GM23338 (cell line): ENCODE results near the gene HRAS. TPM values are rescaled to one million over a fixed set of nuclear protein-coding genes. Genes with fewer than 3 reads are reported as not detected.

Source experiments
- ATAC-seq: fragments of 200-7000 bp; cut with Tn5 transposase; 3 replicates; pipeline ENCODE4 v1.9.1; 2020
- DNase-seq: peaks from one replicate; pipeline ENCODE4 v3.0.0-alpha.2; 2015; ENCODE audit warnings: low spot score
- H2AFZ ChIP-seq: fragments of 200-600 bp; sonication (generic); 2 replicates; pipeline ENCODE4 v1.8.0; 2016; ENCODE audit warnings: antibody characterized with exemption, mild to moderate bottlenecking, moderate library complexity
- H3F3A ChIP-seq: fragments of 200-600 bp; sonication (generic); replicated peaks from 2 replicates; pipeline ENCODE4 v1.8.0; 2017; ENCODE audit warnings: antibody characterized with exemption, mixed run types, low read depth
- H3K27ac ChIP-seq: fragments of 200-600 bp; sonication (generic); 2 replicates; pipeline ENCODE4 v1.6.1; 2016; ENCODE audit warnings: low read depth
- H3K27me3 ChIP-seq: fragments of 200-600 bp; sonication (generic); 2 replicates; pipeline ENCODE4 v1.8.0; 2016; ENCODE audit warnings: mild to moderate bottlenecking, mixed run types, moderate library complexity; ENCODE audit not compliant: insufficient read depth
- H3K36me3 ChIP-seq: fragments of 200-600 bp; sonication (generic); 2 replicates; pipeline ENCODE4 v1.8.0; 2016; ENCODE audit warnings: mild to moderate bottlenecking; ENCODE audit not compliant: insufficient read depth
- H3K4me1 ChIP-seq: fragments of 200-600 bp; sonication (generic); 2 replicates; pipeline ENCODE4 v1.8.0; 2016; ENCODE audit warnings: mild to moderate bottlenecking, moderate library complexity; ENCODE audit not compliant: insufficient read depth
- H3K4me2 ChIP-seq: fragments of 200-600 bp; sonication (generic); 2 replicates; pipeline ENCODE4 v1.7.1; 2017; ENCODE audit warnings: mixed run types
- H3K4me3 ChIP-seq: fragments of 200-600 bp; sonication (generic); 2 replicates; pipeline ENCODE4 v1.6.1; 2016; ENCODE audit warnings: mixed run types
- H3K79me2 ChIP-seq: fragments of 200-600 bp; sonication (generic); replicated peaks from 2 replicates; pipeline ENCODE4 v1.8.0; 2017; ENCODE audit warnings: mild to moderate bottlenecking; ENCODE audit not compliant: insufficient read depth
- H3K9me2 ChIP-seq: fragments of 200-600 bp; sonication (generic); 2 replicates; pipeline ENCODE4 v1.8.0; 2017; ENCODE audit not compliant: insufficient read depth
- H4K20me1 ChIP-seq: fragments of 200-600 bp; sonication (generic); replicated peaks from 2 replicates; pipeline ENCODE4 v1.8.0; 2017; ENCODE audit warnings: mild to moderate bottlenecking; ENCODE audit not compliant: insufficient read depth
- H3K27ac Mint-ChIP-seq: 2 replicates; pipeline ENCODE4 v1.8.0; 2020; ENCODE audit warnings: inconsistent platforms, mild to moderate bottlenecking, moderate library complexity, mixed read lengths
- H3K27me3 Mint-ChIP-seq: 3 replicates; pipeline ENCODE4 v1.8.0; 2022; ENCODE audit warnings: low read depth, mild to moderate bottlenecking, moderate library complexity, mixed read lengths, inconsistent platforms; ENCODE audit not compliant: insufficient read depth, poor library complexity
- H3K36me3 Mint-ChIP-seq: 3 replicates; pipeline ENCODE4 v1.8.0; 2021; ENCODE audit warnings: low read depth, mild to moderate bottlenecking, inconsistent platforms, moderate library complexity, mixed read lengths
- H3K4me1 Mint-ChIP-seq: 3 replicates; pipeline ENCODE4 v1.8.0; 2020; ENCODE audit warnings: mild to moderate bottlenecking, inconsistent platforms, mixed read lengths
- H3K4me3 Mint-ChIP-seq: 3 replicates; pipeline ENCODE4 v1.8.0; 2021; ENCODE audit warnings: moderate library complexity, mild to moderate bottlenecking, inconsistent platforms, mixed read lengths
- H3K9me3 Mint-ChIP-seq: 3 replicates; pipeline ENCODE4 v1.8.0; 2020; ENCODE audit warnings: moderate library complexity, mild to moderate bottlenecking, inconsistent platforms, mixed read lengths
- CREB1 ChIP-seq: fragments of 250-450 bp; sonication (Bioruptor Pico); IDR thresholded peaks from 2 replicates; pipeline ENCODE4 v1.5.0; 2020; ENCODE audit warnings: low read depth, mild to moderate bottlenecking, moderate library complexity
- EZH2 ChIP-seq: fragments of 200-600 bp; sonication (generic); IDR thresholded peaks from one replicate; pipeline ENCODE4 v1.8.0; 2017; ENCODE audit warnings: antibody characterized with exemption, mild to moderate bottlenecking, low read depth; ENCODE audit not compliant: unreplicated experiment
- JUNB ChIP-seq: IDR thresholded peaks from one replicate; pipeline ENCODE4 v1.6.1; 2016; ENCODE audit warnings: antibody characterized with exemption; ENCODE audit not compliant: unreplicated experiment
- POLR2AphosphoS5 ChIP-seq: IDR thresholded peaks from 2 replicates; pipeline ENCODE4 v1.6.1; 2016; ENCODE audit warnings: antibody characterized with exemption, low read depth
- ZNF114 ChIP-seq: fragments of 250-450 bp; sonication (Bioruptor Pico); IDR thresholded peaks from 2 replicates; pipeline ENCODE4 v1.5.0; 2020; ENCODE audit warnings: mild to moderate bottlenecking, moderate library complexity
- polyA plus RNA-seq: library from polyadenylated mRNA; unstranded; fragments of >200 nt; fragmentation: Nextera tagmentation; extraction: Ambion mirVana; gene quantifications from 2 replicates; pipeline ENCODE4 v1.2.1, GENCODE V29; 2016
- total RNA-seq: library from RNA; depleted of rRNA; stranded (reverse); fragments of >200 nt; shearing (Covaris generic); gene quantifications from 2 replicates; pipeline ENCODE4 v1.2.3, GENCODE V29; 2014
- TF ChIP-seq, protein P1 (sequence below): fragments of 250-450 bp; sonication (Bioruptor Pico); IDR thresholded peaks from 2 replicates; pipeline ENCODE4 v1.5.0; 2020; ENCODE audit warnings: mild to moderate bottlenecking, moderate library complexity
- TF ChIP-seq, protein P2 (sequence below): IDR thresholded peaks from 2 replicates; pipeline ENCODE4 v1.6.1; 2016; ENCODE audit warnings: antibody characterized with exemption

The HRAS gene
- total and polyA plus RNA-seq, 2 experiments from 2014 or later = 37.9 to 48.7 TPM

- TF ChIP-seq, protein P1, sequence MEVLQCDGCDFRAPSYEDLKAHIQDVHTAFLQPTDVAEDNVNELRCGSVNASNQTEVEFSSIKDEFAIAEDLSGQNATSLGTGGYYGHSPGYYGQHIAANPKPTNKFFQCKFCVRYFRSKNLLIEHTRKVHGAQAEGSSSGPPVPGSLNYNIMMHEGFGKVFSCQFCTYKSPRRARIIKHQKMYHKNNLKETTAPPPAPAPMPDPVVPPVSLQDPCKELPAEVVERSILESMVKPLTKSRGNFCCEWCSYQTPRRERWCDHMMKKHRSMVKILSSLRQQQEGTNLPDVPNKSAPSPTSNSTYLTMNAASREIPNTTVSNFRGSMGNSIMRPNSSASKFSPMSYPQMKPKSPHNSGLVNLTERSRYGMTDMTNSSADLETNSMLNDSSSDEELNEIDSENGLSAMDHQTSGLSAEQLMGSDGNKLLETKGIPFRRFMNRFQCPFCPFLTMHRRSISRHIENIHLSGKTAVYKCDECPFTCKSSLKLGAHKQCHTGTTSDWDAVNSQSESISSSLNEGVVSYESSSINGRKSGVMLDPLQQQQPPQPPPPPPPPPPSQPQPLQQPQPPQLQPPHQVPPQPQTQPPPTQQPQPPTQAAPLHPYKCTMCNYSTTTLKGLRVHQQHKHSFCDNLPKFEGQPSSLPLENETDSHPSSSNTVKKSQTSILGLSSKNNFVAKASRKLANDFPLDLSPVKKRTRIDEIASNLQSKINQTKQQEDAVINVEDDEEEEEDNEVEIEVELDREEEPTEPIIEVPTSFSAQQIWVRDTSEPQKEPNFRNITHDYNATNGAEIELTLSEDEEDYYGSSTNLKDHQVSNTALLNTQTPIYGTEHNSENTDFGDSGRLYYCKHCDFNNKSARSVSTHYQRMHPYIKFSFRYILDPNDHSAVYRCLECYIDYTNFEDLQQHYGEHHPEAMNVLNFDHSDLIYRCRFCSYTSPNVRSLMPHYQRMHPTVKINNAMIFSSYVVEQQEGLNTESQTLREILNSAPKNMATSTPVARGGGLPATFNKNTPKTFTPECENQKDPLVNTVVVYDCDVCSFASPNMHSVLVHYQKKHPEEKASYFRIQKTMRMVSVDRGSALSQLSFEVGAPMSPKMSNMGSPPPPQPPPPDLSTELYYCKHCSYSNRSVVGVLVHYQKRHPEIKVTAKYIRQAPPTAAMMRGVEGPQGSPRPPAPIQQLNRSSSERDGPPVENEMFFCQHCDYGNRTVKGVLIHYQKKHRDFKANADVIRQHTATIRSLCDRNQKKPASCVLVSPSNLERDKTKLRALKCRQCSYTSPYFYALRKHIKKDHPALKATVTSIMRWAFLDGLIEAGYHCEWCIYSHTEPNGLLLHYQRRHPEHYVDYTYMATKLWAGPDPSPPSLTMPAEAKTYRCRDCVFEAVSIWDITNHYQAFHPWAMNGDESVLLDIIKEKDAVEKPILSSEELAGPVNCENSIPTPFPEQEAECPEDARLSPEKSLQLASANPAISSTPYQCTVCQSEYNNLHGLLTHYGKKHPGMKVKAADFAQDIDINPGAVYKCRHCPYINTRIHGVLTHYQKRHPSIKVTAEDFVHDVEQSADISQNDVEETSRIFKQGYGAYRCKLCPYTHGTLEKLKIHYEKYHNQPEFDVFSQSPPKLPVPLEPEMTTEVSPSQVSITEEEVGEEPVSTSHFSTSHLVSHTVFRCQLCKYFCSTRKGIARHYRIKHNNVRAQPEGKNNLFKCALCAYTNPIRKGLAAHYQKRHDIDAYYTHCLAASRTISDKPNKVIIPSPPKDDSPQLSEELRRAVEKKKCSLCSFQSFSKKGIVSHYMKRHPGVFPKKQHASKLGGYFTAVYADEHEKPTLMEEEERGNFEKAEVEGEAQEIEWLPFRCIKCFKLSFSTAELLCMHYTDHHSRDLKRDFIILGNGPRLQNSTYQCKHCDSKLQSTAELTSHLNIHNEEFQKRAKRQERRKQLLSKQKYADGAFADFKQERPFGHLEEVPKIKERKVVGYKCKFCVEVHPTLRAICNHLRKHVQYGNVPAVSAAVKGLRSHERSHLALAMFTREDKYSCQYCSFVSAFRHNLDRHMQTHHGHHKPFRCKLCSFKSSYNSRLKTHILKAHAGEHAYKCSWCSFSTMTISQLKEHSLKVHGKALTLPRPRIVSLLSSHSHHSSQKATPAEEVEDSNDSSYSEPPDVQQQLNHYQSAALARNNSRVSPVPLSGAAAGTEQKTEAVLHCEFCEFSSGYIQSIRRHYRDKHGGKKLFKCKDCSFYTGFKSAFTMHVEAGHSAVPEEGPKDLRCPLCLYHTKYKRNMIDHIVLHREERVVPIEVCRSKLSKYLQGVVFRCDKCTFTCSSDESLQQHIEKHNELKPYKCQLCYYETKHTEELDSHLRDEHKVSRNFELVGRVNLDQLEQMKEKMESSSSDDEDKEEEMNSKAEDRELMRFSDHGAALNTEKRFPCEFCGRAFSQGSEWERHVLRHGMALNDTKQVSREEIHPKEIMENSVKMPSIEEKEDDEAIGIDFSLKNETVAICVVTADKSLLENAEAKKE = no peak
- TF ChIP-seq EZH2 (no peak), POLR2AphosphoS5 (no peak), CREB1 (no peak), ZNF114 (no peak)
- TF ChIP-seq, protein P2, sequence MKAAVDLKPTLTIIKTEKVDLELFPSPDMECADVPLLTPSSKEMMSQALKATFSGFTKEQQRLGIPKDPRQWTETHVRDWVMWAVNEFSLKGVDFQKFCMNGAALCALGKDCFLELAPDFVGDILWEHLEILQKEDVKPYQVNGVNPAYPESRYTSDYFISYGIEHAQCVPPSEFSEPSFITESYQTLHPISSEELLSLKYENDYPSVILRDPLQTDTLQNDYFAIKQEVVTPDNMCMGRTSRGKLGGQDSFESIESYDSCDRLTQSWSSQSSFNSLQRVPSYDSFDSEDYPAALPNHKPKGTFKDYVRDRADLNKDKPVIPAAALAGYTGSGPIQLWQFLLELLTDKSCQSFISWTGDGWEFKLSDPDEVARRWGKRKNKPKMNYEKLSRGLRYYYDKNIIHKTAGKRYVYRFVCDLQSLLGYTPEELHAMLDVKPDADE = no peak
Observed at GRCh38 chr11:563812-564578, 28.6 kb upstream of the HRAS start (continued).

DNA sequence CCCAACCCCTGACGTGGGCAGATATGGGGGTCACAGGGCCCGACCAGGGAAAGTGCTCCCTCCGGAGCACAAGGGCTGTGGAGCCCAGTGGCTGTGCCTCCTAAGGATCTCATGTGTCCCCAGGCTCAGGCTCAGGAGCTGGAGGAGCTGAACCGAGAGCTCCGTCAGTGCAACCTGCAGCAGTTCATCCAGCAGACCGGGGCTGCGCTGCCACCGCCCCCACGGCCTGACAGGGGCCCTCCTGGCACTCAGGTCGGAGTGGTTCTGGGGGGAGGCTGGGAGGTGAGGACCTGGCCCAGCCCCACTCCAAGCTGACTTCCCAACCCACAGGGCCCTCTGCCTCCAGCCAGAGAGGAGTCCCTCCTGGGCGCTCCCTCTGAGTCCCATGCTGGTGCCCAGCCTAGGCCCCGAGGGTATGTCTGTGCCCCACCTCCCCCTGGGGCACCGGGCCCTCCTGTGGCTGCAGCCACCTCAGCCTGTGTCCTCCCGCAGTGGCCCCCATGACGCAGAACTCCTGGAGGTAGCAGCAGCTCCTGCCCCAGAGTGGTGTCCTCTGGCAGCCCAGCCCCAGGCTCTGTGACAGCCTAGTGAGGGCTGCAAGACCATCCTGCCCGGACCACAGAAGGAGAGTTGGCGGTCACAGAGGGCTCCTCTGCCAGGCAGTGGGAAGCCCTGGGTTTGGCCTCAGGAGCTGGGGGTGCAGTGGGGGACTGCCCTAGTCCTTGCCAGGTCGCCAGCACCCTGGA is 27.9 kb upstream of the HRAS start:
- Histone ChIP-seq H3K4me2 (no peak overlapping the region), H2AFZ (no peak overlapping the region), H3K4me3 (no peak overlapping the region), H3K27ac (no peak overlapping the region), H4K20me1 (peaks cover 12% of the 10 kb centered on the region), H3K36me3 (no peaks in the 10 kb centered on the region), H3K9me2 (no peaks in the 10 kb centered on the region), H3K79me2 (0 out of 2 replicates have a peak, but pooled peaks cover 7% of the 10 kb centered on the region), H3F3A (peaks cover 8% of the 10 kb centered on the region), H3K27me3 (no peaks in the 10 kb centered on the region), H3K4me1 (peaks cover 13% of the 10 kb centered on the region)
- ATAC-seq (no peak), DNase-seq (no peak)
- no peaks in the 10 kb centered on the region; the same call in 2 of the 3 replicates for H3K9me3 Mint-ChIP-seq
- H3K4me3 Mint-ChIP-seq = no peak overlapping the region
- H3K27me3 Mint-ChIP-seq = peaks cover 19% of the 10 kb centered on the region
- H3K27ac Mint-ChIP-seq = no peak overlapping the region
- peaks cover 9% of the 10 kb centered on the region for H3K4me1 Mint-ChIP-seq
- H3K36me3 Mint-ChIP-seq = no peaks in the 10 kb centered on the region; the same call in 2 of the 3 replicates
- TF ChIP-seq, protein P1 = no peak
- TF ChIP-seq JUNB = no peak
